Measurements from ENCODE around the gene ATAD3C. TPM values are rescaled to one million over a fixed set of nuclear protein-coding genes. Genes with fewer than 3 reads are reported as not detected.
"Not testable (repeated sequence)": the region's sequence is repeated elsewhere in the genome, so short reads cannot be mapped to it uniquely, and the experiment has no call there.

Gene ATAD3C
- polyA plus RNA-seq, 2 of the 4 experiments (the other 2 are of a cell fraction) = not detected

- FAIRE-seq; DNase-seq (ENCODE audit: low read depth in 1 of 2, low spot score in 1 of 2): not testable (repeated sequence)
- no CpG with 5 or more reads among the region's 30 CpGs for WGBS (ENCODE audit: missing lambda C conversion rate)
These were observed 32.3 kb downstream of the ATAD3C start for GRCh38 chr1:1481811-1482210.

GRCh38 chr1:1482856-1483255 is 33.4 kb downstream of the ATAD3C start:
- DNase-seq (ENCODE audit: low read depth in 1 of 2, low spot score in 1 of 2) = no peak
- Histone ChIP-seq H3K4me1 (no peaks in the 10 kb centered on the region), H3K9me3 (no peaks in the 10 kb centered on the region), H3K4me2 (no peak overlapping the region), H3K4me3 (no peak overlapping the region), H3K27ac (no peak overlapping the region)
- WGBS (ENCODE audit: missing lambda C conversion rate) = no CpG with 5 or more reads among the region's 14 CpGs
- no peak for ATAC-seq
- no peak for TF ChIP-seq JUN (IDR thresholded peaks at IDR 0.05)
- no peak for TF ChIP-seq NFE2L2 (conservative IDR thresholded peaks at IDR 0.05; ENCODE audit: low read length)
- TF ChIP-seq MAZ (IDR thresholded peaks at IDR 0.05; ENCODE audit: borderline replicate concordance, low read depth, low read length) = no peak
- no peak for TF ChIP-seq BCL3 (IDR thresholded peaks at IDR 0.05)
- TF ChIP-seq POLR2AphosphoS2 (conservative IDR thresholded peaks at IDR 0.05; ENCODE audit: low read length) = no peak
- TF ChIP-seq MAX (IDR thresholded peaks at IDR 0.05) = no peak
- TF ChIP-seq CBX2 (IDR thresholded peaks at IDR 0.05; ENCODE audit: borderline replicate concordance, low read depth) = no peak
- no peak for TF ChIP-seq HMGXB4 (CRISPR knock-in tag; IDR thresholded peaks at IDR 0.05; ENCODE audit: borderline replicate concordance)
- no peak for TF ChIP-seq POLR2A (IDR thresholded peaks at IDR 0.05; ENCODE audit: low read length)
- ChIA-PET POLR2A (no interaction called here), CTCF (no interaction called here)
- no peak for FAIRE-seq

More at GRCh38 chr1:1481811-1482210, 32.3 kb downstream of the ATAD3C start:
- H3K4me2 ChIP-seq, ATAC-seq, H3K27ac ChIP-seq, H3K4me3 ChIP-seq, POLR2A ChIA-PET, H3K9me3 ChIP-seq, CTCF ChIA-PET, H3K4me1 ChIP-seq: not testable (repeated sequence)

- no peak for ATAC-seq
- ChIA-PET POLR2A (no interaction called here), CTCF (no interaction called here)
- no CpG with 5 or more reads among the region's 16 CpGs for WGBS (ENCODE audit: missing lambda C conversion rate)
- no peak for DNase-seq (ENCODE audit: low read depth in 1 of 2, low spot score in 1 of 2)
- no peak overlapping the region for H3K4me2 ChIP-seq
- no peak for FAIRE-seq
- H3K27ac ChIP-seq = no peak overlapping the region
- no peak overlapping the region for H3K4me3 ChIP-seq
- TF ChIP-seq CEBPB (IDR thresholded peaks at IDR 0.05) = no peak
- no peak for TF ChIP-seq JUN (IDR thresholded peaks at IDR 0.05)
- TF ChIP-seq MAX (IDR thresholded peaks at IDR 0.05) = no peak
- TF ChIP-seq RNF2 (IDR thresholded peaks at IDR 0.05; ENCODE audit: borderline replicate concordance, low read depth) = no peak
- TF ChIP-seq ATOH8 (CRISPR knock-in tag; IDR thresholded peaks at IDR 0.05; ENCODE audit: low read depth) = no peak
- no peaks in the 10 kb centered on the region for H3K9me3 ChIP-seq
- no peaks in the 10 kb centered on the region for H3K4me1 ChIP-seq
These were observed 34.2 kb downstream of the ATAD3C start for GRCh38 chr1:1483714-1484113.

GRCh38 chr1:1484976-1485750 is 35.7 kb downstream of the ATAD3C start:
- H3K27ac ChIP-seq; ATAC-seq; CTCF ChIA-PET; DNase-seq (ENCODE audit: low read depth in 1 of 2, low spot score in 1 of 2); H3K9me3 ChIP-seq; H3K4me1 ChIP-seq; FAIRE-seq; H3K4me3 ChIP-seq; H3K4me2 ChIP-seq; POLR2A ChIA-PET: not testable (repeated sequence)
- no CpG with 5 or more reads among the region's 46 CpGs for WGBS (ENCODE audit: missing lambda C conversion rate)

- not testable (repeated sequence) for DNase-seq (ENCODE audit: low read depth in 1 of 2, low spot score in 1 of 2); ATAC-seq
- no CpG with 5 or more reads among the region's 31 CpGs for WGBS (ENCODE audit: missing lambda C conversion rate)
These were observed 36.3 kb downstream of the ATAD3C start for GRCh38 chr1:1485755-1486317.

More at GRCh38 chr1:1485755-1486317, 36.3 kb downstream of the ATAD3C start:
- H3K4me2 ChIP-seq, CTCF ChIA-PET, POLR2A ChIA-PET, H3K4me3 ChIP-seq, H3K4me1 ChIP-seq, H3K27ac ChIP-seq, H3K9me3 ChIP-seq, FAIRE-seq: not testable (repeated sequence)

All from A549 (cell line).